Measurements from ENCODE around the gene TMEM132C. TPM values are rescaled to one million over a fixed set of nuclear protein-coding genes. Genes with fewer than 3 reads are reported as not detected.

Gene TMEM132C
- total RNA-seq, 4 donors from 2014 or later = 2.4 to 5.5 (median 3.3) TPM

DNA sequence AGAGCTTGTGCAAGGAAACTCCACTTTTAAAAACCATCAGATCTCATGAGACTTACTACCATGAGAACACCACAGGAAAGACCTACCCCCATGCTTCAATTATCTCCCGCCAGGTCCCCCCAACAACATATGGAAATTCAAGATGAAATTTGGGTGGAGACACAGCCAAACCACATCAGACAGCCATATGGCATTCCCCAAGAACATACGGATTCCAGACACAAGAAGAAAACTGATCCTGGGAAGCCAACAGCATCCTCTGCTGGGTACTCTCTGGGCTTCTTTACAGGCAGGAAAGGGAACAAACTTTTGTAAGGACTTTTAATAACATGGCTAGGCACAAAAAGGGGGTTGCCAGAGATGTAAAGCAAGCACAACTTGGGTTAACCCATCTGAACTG lies 127.2 kb downstream of the TMEM132C start:
- 86% methylated on average over 2 of the region's 2 CpGs; no CpG with 5 or more reads in 1 of the 2 donors for WGBS, 2 donors (ENCODE audit: low coverage in 1 of 2)
- peaks cover 15% of the 10 kb centered on the region for H3K27me3 ChIP-seq
- no peaks in the 10 kb centered on the region for H3K4me1 ChIP-seq
- no peak overlapping the region for H3K27ac ChIP-seq
- no peaks in the 10 kb centered on the region for H3K36me3 ChIP-seq
- peaks cover 0 to 14% (median 0%) of the 10 kb centered on the region in 3 donors for H3K9me3 ChIP-seq
- no peak for TF ChIP-seq POLR2AphosphoS5 (IDR thresholded peaks at IDR 0.05)
- no peak for TF ChIP-seq POLR2A (IDR thresholded peaks at IDR 0.05)
- TF ChIP-seq EP300 (IDR thresholded peaks at IDR 0.05) = no peak
- TF ChIP-seq, protein P1, sequence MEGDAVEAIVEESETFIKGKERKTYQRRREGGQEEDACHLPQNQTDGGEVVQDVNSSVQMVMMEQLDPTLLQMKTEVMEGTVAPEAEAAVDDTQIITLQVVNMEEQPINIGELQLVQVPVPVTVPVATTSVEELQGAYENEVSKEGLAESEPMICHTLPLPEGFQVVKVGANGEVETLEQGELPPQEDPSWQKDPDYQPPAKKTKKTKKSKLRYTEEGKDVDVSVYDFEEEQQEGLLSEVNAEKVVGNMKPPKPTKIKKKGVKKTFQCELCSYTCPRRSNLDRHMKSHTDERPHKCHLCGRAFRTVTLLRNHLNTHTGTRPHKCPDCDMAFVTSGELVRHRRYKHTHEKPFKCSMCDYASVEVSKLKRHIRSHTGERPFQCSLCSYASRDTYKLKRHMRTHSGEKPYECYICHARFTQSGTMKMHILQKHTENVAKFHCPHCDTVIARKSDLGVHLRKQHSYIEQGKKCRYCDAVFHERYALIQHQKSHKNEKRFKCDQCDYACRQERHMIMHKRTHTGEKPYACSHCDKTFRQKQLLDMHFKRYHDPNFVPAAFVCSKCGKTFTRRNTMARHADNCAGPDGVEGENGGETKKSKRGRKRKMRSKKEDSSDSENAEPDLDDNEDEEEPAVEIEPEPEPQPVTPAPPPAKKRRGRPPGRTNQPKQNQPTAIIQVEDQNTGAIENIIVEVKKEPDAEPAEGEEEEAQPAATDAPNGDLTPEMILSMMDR (IDR thresholded peaks at IDR 0.05) = no peak
- no peak for ATAC-seq
- H3K4me3 ChIP-seq = no peak overlapping the region

DNA sequence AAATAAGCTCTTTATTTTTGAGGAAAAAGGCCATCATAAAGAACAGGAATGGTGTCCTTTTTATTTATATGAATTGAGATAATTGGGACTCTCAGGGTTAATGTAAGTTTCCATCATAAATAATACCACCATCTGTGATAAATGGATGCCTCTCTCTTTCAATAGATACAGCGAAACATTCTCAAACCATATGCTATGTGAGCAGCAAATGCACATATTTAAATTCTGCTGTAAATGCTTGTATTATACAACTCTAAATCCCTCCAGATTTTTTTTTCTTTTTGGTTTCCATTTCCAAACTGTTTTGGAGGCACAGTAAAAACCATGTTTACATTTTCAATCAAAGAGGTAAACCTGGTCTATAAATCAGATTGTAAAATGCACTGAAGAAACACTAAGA lies 132.3 kb downstream of the TMEM132C start:
- no peaks in the 10 kb centered on the region for H3K9me3 ChIP-seq
- H3K36me3 ChIP-seq = no peaks in the 10 kb centered on the region
- no peak overlapping the region for H3K4me3 ChIP-seq
- ATAC-seq = no peak
- H3K27ac ChIP-seq = no peak overlapping the region
- no peak for TF ChIP-seq POLR2A (IDR thresholded peaks at IDR 0.05)
- TF ChIP-seq EP300 (IDR thresholded peaks at IDR 0.05) = no peak
- TF ChIP-seq POLR2AphosphoS5 (IDR thresholded peaks at IDR 0.05) = no peak
- TF ChIP-seq, protein P1 (IDR thresholded peaks at IDR 0.05) = no peak
- no peaks in the 10 kb centered on the region for H3K4me1 ChIP-seq
- peaks cover 4% of the 10 kb centered on the region for H3K27me3 ChIP-seq
- 70 to 73% methylated on average over 1 of the region's 1 CpG for WGBS, 2 donors (ENCODE audit: low coverage in 1 of 2)

DNA sequence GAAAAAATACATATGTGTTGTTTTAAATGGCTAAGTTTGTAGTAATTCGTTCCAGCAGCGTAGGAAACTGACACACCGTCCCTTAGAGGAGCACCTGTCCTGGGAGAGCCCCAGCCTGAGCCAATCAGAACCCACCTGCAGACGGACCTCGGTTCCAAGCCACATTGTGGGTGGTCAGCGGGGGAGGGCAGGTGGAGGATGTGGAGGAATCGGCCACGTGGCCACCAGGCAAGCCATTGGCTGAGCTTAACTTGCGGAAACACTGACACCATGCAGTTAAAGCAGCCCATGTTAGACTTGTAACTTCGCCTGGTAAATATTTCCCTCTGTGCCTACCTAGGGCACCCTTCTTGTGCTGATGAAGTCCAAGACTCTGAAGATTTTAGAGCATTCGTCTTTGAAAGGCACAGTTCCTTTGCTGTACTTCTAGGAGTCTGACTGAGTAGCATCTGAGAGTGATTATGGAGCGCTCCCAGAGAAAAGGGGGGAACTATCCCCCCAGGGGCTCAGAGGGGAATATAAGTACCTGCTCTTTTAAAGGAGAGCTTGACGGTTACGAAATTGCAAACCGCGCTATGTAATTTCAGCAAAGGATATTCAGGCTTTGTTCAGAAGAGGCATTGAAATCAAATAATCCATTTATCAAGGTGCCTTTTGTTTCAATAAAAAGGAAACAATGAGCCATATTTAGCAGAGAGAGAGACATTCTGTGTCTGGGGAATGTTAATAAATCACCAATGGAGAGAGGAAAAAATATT lies 135.7 kb downstream of the TMEM132C start:
- Histone ChIP-seq H3K27me3 (peaks cover 21% of the 10 kb centered on the region), H3K36me3 (no peaks in the 10 kb centered on the region), H3K4me1 (no peaks in the 10 kb centered on the region), H3K4me3 (no peak overlapping the region), H3K9me3 (no peaks in the 10 kb centered on the region), H3K27ac (no peak overlapping the region)
- WGBS, 2 donors (ENCODE audit: low coverage in 1 of 2) = 11 to 18% methylated on average over 4 to 10 of the region's 16 CpGs
- no peak for TF ChIP-seq POLR2A (IDR thresholded peaks at IDR 0.05)
- no peak for TF ChIP-seq EP300 (IDR thresholded peaks at IDR 0.05)
- TF ChIP-seq, protein P1 (IDR thresholded peaks at IDR 0.05) = no peak
- no peak for TF ChIP-seq POLR2AphosphoS5 (IDR thresholded peaks at IDR 0.05)
- no peak for ATAC-seq

DNA sequence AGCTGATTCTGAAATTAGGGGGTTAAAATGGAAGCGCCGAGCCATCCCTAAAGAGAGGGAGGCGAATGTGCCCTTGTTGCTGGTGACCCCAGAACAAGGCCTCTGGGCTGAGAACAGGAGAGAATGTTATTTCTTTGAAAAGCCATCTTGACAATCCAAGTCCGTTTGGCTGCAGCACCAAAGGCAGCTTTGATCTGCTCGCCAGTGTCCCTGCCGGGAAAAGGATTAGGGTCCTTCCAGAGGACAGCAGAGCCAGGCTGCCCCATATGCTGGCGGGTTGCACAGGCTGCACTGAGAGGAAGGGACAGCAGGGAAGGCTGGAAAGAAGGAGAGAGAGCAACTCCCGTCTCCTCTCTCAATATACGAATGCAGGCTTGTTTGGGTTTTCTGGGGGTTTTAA lies 141.7 kb downstream of the TMEM132C start:
- Histone ChIP-seq H3K27ac (no peak overlapping the region), H3K4me1 (no peaks in the 10 kb centered on the region), H3K27me3 (peaks cover 21% of the 10 kb centered on the region), H3K36me3 (no peaks in the 10 kb centered on the region), H3K4me3 (no peak overlapping the region), H3K9me3 (no peaks in the 10 kb centered on the region)
- TF ChIP-seq EP300 (IDR thresholded peaks at IDR 0.05) (no peak), POLR2A (IDR thresholded peaks at IDR 0.05) (no peak)
- WGBS, 2 donors (ENCODE audit: low coverage in 1 of 2) = 36 to 52% methylated on average over 7 to 8 of the region's 9 CpGs
- ATAC-seq = no peak

DNA sequence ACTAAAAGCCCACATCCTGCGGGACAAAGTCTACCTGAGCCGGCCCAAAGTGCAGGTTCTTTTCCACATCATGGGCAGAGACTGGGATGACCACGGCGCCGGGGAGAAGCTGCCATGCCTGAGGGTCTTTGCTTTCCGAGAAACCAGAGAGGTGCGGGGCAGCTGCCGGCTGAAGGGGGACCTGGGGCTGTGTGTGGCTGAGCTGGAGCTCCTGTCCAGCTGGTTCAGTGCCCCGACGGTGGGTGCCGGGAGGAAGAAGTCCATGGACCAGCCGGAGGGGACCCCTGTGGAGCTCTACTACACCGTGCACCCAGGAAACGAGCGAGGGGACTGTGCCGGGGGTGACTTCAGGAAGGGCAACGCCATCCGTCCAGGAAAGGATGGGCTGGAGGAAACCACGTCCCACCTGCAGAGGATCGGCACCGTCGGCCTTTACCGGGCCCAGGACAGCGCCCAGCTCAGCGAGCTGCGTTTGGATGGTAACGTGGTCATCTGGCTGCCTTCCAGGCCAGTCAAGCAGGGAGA lies 148.1 kb downstream of the TMEM132C start:
- Histone ChIP-seq H3K4me3 (no peak overlapping the region), H3K9me3 (no peaks in the 10 kb centered on the region), H3K27ac (no peak overlapping the region), H3K27me3 (peaks cover 8% of the 10 kb centered on the region), H3K4me1 (no peaks in the 10 kb centered on the region), H3K36me3 (no peaks in the 10 kb centered on the region)
- ATAC-seq = no peak
- TF ChIP-seq POLR2A (IDR thresholded peaks at IDR 0.05) = no peak
- no peak for TF ChIP-seq EP300 (IDR thresholded peaks at IDR 0.05)
- TF ChIP-seq, protein P1 (IDR thresholded peaks at IDR 0.05) = no peak
- TF ChIP-seq POLR2AphosphoS5 (IDR thresholded peaks at IDR 0.05) = no peak
- 78% methylated on average over 8 of the region's 27 CpGs; no CpG with 5 or more reads in 1 of the 2 donors for WGBS, 2 donors (ENCODE audit: low coverage in 1 of 2)
